Activated CD8-positive, alpha-beta memory T cell treated with anti-CD3 and anti-CD28 coated beads, Interleukin-2, amount 10 ng/mL, durations not matched to agents 7 days and 5 days (primary cell): ENCODE data around the gene ADAMTS2. TPM values are rescaled to one million over a fixed set of nuclear protein-coding genes. Genes with fewer than 3 reads are reported as not detected.
A peak's percentile ranks its signal among the peaks of the same experiment; 100 is the strongest.

Experiments used
- ATAC-seq: fragments of 150-1000 bp; cut with Tn5 transposase; one replicate; pipeline ENCODE4 v1.10.0; 2021; ENCODE audit warnings: moderate library complexity
- CTCF ChIA-PET: fragments of 350-600 bp; sonication (Branson Sonifier 250); formaldehyde crosslinking; loops from one replicate; lab custom pipeline; 2021; ENCODE audit warnings: antibody characterized with exemption; lab: Charles Lee
- DNase-seq: peaks from one replicate; pipeline ENCODE4 v3.0.0-alpha.2; 2020
- H3K27ac Mint-ChIP-seq: one replicate; pipeline ENCODE4 v1.8.0; 2021; ENCODE audit warnings: mild to moderate bottlenecking, mixed read lengths
- H3K27me3 Mint-ChIP-seq: one replicate; pipeline ENCODE4 v1.8.0; 2021; ENCODE audit warnings: mixed read lengths
- H3K36me3 Mint-ChIP-seq: one replicate; pipeline ENCODE4 v1.8.0; 2021; ENCODE audit warnings: mild to moderate bottlenecking, mixed read lengths
- H3K4me1 Mint-ChIP-seq: one replicate; pipeline ENCODE4 v1.8.0; 2021; ENCODE audit warnings: mixed read lengths
- H3K4me3 Mint-ChIP-seq: one replicate; pipeline ENCODE4 v1.8.0; 2021; ENCODE audit warnings: mild to moderate bottlenecking, moderate library complexity, mixed read lengths
- H3K9me3 Mint-ChIP-seq: one replicate; pipeline ENCODE4 v1.8.0; 2022; ENCODE audit warnings: low read depth, mixed read lengths
- total RNA-seq, 2 experiments: library from RNA; stranded (reverse); gene quantifications; one replicate each; pipeline ENCODE4 v1.2.3, GENCODE V29; 2021

Gene ADAMTS2
- total RNA-seq, 2 experiments from 2014 or later: not detected

GRCh38 chr5:179376701-179377420 lies 31.6 kb upstream of the ADAMTS2 start:
- no peak for ATAC-seq
- Mint-ChIP-seq H3K4me3 (no peak overlapping the region), H3K4me1 (no peaks in the 10 kb centered on the region), H3K27ac (no peak overlapping the region), H3K27me3 (no peaks in the 10 kb centered on the region), H3K36me3 (no peaks in the 10 kb centered on the region), H3K9me3 (no peaks in the 10 kb centered on the region)
- CTCF ChIA-PET: no interaction called here
- DNase-seq: no peak

GRCh38 chr5:179375831-179376365 lies 30.6 kb upstream of the ADAMTS2 start:
- Mint-ChIP-seq H3K27ac (no peak overlapping the region), H3K4me1 (no peaks in the 10 kb centered on the region)

GRCh38 chr5:179375236-179375685 lies 30.0 kb upstream of the ADAMTS2 start:
- H3K27ac Mint-ChIP-seq: no peak overlapping the region
- H3K4me1 Mint-ChIP-seq: no peaks in the 10 kb centered on the region
- H3K4me3 Mint-ChIP-seq: no peak overlapping the region
- no peaks in the 10 kb centered on the region for H3K27me3 Mint-ChIP-seq
- DNase-seq: no peak
- CTCF ChIA-PET: no interaction called here
- no peaks in the 10 kb centered on the region for H3K36me3 Mint-ChIP-seq
- H3K9me3 Mint-ChIP-seq: no peaks in the 10 kb centered on the region
- no peak for ATAC-seq

More at GRCh38 chr5:179375831-179376365, 30.6 kb upstream of the ADAMTS2 start:
- Mint-ChIP-seq H3K4me3 (no peak overlapping the region), H3K27me3 (no peaks in the 10 kb centered on the region), H3K9me3 (no peaks in the 10 kb centered on the region), H3K36me3 (no peaks in the 10 kb centered on the region)
- CTCF ChIA-PET: no interaction called here
- DNase-seq: no peak
- peak; percentile 27 for ATAC-seq

DNA sequence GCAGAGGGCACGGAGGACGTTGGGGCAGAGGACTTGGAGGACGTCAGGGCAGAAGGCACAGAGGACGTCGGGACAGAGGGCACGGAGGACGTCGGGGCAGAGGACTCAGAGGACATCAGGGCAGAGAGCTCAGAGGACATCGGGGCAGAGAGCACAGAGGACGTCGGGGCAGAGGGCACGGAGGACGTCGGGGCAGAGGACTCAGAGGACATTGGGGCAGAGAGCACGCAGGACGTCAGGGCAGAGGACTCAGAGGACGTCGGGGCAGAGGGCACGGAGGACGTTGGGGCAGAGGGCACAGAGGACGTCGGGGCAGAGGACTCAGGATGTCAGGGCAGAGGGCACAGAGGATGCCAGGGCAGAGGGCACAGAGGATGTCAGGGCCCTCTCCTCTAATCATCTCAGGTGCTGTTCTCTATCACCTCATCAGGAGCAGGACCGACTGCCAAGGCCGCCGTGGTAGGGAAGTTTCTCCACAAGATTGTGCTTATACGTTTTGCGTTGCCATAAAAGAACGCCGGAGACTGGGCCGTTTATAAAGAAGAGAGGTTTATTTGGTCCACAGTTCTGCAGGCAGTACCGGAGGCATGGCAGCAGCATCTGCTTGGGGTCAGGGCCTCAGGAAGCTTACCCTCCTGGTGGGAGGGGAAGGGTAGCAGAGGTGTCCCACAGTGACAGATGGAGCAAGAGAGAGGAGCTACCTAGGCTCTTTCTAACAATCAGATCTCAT lies 29.4 kb upstream of the ADAMTS2 start:
- CTCF ChIA-PET: no interaction called here

DNA sequence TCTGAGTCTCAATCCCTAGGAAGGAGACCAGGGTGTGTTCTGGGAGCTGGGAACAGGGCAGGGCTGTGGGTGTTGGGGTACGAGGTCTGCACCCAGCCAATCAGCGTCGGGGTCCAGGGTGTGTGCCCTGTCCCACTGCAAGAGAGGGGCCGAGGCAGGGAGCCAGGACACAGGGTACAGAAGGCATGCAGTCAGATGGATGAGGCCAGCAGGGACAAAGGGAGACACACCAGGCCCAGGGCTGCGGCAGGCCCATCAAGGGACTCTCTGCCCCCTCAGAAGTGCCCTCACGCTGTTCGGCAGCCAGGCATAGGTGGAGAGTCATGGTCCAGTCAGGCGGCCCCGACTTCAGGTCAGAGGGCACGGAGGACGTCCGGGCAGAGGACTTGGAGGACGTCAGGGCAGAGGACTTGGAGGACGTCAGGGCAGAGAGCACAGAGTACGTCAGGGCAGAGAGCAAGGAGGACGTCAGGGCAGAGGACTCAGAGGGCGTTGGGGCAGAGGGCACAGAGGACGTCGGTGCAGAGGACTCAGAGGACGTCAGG lies 28.8 kb upstream of the ADAMTS2 start:
- ATAC-seq (no peak), DNase-seq (no peak)
- Mint-ChIP-seq H3K9me3 (no peaks in the 10 kb centered on the region), H3K4me1 (no peaks in the 10 kb centered on the region), H3K27me3 (no peaks in the 10 kb centered on the region), H3K27ac (no peak overlapping the region), H3K36me3 (no peaks in the 10 kb centered on the region), H3K4me3 (no peak overlapping the region)
- CTCF ChIA-PET: no interaction called here

More for the DNA sequence above, 29.4 kb upstream of the ADAMTS2 start:
- Mint-ChIP-seq H3K27me3 (no peaks in the 10 kb centered on the region), H3K4me3 (no peak overlapping the region), H3K9me3 (no peaks in the 10 kb centered on the region), H3K36me3 (no peaks in the 10 kb centered on the region), H3K27ac (no peak overlapping the region), H3K4me1 (no peaks in the 10 kb centered on the region)
- DNase-seq (no peak), ATAC-seq (no peak)

DNA sequence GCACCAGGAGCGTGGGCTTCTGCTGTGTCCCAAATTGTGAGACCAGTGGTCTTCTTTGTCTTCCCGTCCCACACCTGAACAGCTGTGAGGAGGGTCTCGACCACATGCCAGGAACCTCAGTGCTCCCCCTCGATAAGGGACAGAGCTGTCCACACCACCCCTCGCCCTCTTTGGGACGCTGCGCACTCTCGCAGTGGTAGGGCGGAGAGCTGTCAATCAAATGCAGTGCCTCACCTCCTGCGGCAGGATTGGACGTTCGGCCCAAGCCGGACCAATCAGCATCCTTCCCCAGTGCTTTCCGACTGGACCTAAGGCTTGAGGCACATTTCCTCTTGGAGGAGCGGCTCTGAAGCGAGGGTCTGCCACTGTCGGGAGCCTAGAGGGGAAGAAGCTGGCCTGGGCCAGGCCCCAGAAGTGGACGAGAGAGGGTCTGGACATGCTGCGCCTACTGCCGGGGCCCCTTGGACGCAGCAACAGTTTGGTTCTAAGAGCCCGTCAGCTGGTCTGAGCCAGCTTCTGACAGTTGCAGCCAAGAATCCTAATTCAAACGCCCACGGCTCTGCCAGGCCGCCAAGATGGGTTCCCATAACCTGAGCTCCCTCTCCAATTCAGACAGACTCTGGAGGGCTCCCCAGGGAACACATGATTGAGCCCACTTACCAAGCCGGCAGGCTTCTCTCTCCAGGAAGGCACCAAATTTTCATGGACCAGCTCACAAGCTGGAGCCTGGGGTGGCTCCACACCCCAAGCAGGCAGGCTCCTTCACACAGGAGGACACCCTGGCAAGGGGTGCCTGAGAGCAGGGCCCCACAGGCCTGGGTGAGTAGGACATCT lies 28.1 kb upstream of the ADAMTS2 start:
- H3K4me3 Mint-ChIP-seq: no peak overlapping the region
- CTCF ChIA-PET: no interaction called here

GRCh38 chr5:179371681-179372680 lies 26.7 kb upstream of the ADAMTS2 start:
- no peak for ATAC-seq
- Mint-ChIP-seq H3K36me3 (no peaks in the 10 kb centered on the region), H3K9me3 (no peaks in the 10 kb centered on the region), H3K4me3 (no peak overlapping the region), H3K27me3 (no peaks in the 10 kb centered on the region), H3K27ac (no peak overlapping the region), H3K4me1 (no peaks in the 10 kb centered on the region)
- DNase-seq: no peak
- CTCF ChIA-PET: no interaction called here

More for the DNA sequence above, 28.1 kb upstream of the ADAMTS2 start:
- DNase-seq (no peak), ATAC-seq (no peak)
- Mint-ChIP-seq H3K9me3 (no peaks in the 10 kb centered on the region), H3K27ac (no peak overlapping the region), H3K4me1 (no peaks in the 10 kb centered on the region), H3K27me3 (no peaks in the 10 kb centered on the region), H3K36me3 (no peaks in the 10 kb centered on the region)

GRCh38 chr5:179371121-179371510 lies 25.9 kb upstream of the ADAMTS2 start:
- CTCF ChIA-PET: interaction anchor here (0.8 kb wide), 1 partner anchor 11 kb away, joined by 3 read pairs; no protein-coding TSS in a partner anchor
- no peak overlapping the region for H3K27ac Mint-ChIP-seq
- ATAC-seq (no peak), DNase-seq (no peak)
- H3K27me3 Mint-ChIP-seq: no peaks in the 10 kb centered on the region
- no peak overlapping the region for H3K4me3 Mint-ChIP-seq
- H3K36me3 Mint-ChIP-seq: no peaks in the 10 kb centered on the region
- H3K4me1 Mint-ChIP-seq: no peaks in the 10 kb centered on the region
- no peaks in the 10 kb centered on the region for H3K9me3 Mint-ChIP-seq

DNA sequence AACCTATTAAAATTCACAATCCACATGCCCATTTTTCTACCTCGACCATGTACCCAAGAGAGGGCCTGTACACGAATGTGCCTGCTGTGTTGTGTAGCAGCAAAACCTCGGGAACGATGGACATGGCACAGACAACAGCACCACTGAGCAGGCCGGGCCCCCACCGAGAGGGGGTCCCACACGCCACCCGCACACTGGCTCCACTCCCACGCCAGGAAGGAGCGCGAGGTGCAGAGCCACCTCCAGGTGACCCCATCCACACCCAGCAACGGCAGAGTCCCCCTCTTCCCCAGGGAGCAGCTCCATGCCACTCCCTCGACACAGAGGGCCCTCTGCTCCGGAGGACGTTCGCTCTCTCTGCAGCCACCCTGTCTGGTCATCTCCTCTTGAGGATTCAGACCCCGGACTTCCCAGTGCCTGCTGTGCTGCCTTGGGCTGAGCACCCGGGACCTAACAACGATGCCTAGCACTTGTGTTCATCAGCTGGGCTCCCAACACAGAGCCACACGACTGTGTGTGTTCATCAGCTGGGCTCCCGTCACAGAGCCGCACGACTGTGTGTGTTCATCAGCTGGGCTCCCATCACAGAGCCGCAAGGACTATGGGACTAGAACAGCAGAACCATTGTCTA lies 25.3 kb upstream of the ADAMTS2 start:
- no peaks in the 10 kb centered on the region for H3K9me3 Mint-ChIP-seq
- no peak for DNase-seq
- H3K27me3 Mint-ChIP-seq: no peaks in the 10 kb centered on the region
- no peak overlapping the region for H3K4me3 Mint-ChIP-seq
- H3K4me1 Mint-ChIP-seq: no peaks in the 10 kb centered on the region
- ATAC-seq: no peak
- H3K36me3 Mint-ChIP-seq: no peaks in the 10 kb centered on the region
- no peak overlapping the region for H3K27ac Mint-ChIP-seq
- CTCF ChIA-PET: interaction anchor here (0.8 kb wide), 1 partner anchor 10 kb away, joined by 3 read pairs; no protein-coding TSS in a partner anchor

- H3K27ac Mint-ChIP-seq: no peak overlapping the region
- no peak overlapping the region for H3K4me3 Mint-ChIP-seq
- CTCF ChIA-PET: no interaction called here
- H3K27me3 Mint-ChIP-seq: no peaks in the 10 kb centered on the region
- H3K9me3 Mint-ChIP-seq: no peaks in the 10 kb centered on the region
- H3K36me3 Mint-ChIP-seq: no peaks in the 10 kb centered on the region
- DNase-seq: no peak
- H3K4me1 Mint-ChIP-seq: no peaks in the 10 kb centered on the region
- no peak for ATAC-seq
Observed at GRCh38 chr5:179369530-179369884, 24.2 kb upstream of the ADAMTS2 start.

DNA sequence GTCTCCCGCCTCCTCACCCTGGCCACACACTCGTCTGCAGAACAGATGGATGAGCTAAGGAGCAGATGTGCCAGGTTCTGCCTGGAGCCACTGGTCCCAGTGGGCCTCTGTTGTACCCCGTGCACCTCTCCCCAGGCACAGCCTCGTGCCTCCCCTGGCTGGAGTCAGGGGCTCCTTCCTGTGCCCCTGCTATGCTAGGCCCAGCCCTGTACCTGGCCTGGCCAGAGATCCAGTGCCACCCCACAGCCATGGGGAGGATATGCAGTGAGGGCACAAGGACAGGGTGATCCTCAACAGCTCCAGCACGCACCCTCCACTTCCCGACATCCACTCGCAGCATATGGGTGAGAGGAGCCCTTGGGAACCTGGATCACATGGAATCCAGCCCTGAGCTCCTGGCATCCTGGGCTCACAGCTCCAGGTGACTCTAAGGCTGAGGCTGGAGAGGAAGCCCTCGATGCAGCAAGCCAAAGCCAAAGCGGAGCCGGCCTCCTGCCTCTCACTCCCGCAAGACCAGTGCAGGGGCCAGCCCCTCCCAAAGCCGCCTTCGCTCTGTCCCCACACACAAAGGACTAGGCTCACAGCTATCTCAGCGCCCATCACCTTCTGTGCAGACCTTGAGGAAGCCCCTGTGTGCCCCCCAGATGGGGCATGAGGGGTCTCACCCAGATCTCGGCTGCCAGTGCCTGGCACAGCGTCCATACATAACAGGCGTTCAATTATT lies 23.7 kb upstream of the ADAMTS2 start:
- no peaks in the 10 kb centered on the region for H3K36me3 Mint-ChIP-seq
- no peaks in the 10 kb centered on the region for H3K27me3 Mint-ChIP-seq
- H3K4me3 Mint-ChIP-seq: no peak overlapping the region
- CTCF ChIA-PET: interaction anchor here (0.5 kb wide), 1 partner anchor 190 kb away, joined by 3 read pairs; no protein-coding TSS in a partner anchor
- no peaks in the 10 kb centered on the region for H3K9me3 Mint-ChIP-seq
- no peak overlapping the region for H3K27ac Mint-ChIP-seq
- H3K4me1 Mint-ChIP-seq: no peaks in the 10 kb centered on the region
- no peak for DNase-seq
- ATAC-seq: no peak
